PC-3 (cell line): Measurements from ENCODE around the gene TRMT112. TPM values are rescaled to one million over a fixed set of nuclear protein-coding genes. Genes with fewer than 3 reads are reported as not detected.

Source experiments
- ATAC-seq: fragments of 200-7000 bp; cut with Tn5 transposase; 2 replicates; pipeline ENCODE4 v1.9.1; 2020; ENCODE audit warnings: mild to moderate bottlenecking, moderate library complexity
- BruUV-seq: library from RNA; stranded (reverse); fragments of 400-500 nt; replicated peaks from 2 replicates; lab custom pipeline; 2021; lab: Mats Ljungman, UMichigan
- CTCF ChIA-PET: fragments of 300-600 bp; sonication (Branson Sonifier 250); formaldehyde crosslinking; loops from one replicate; lab custom pipeline; 2022; ENCODE audit warnings: antibody characterized with exemption; lab: Charles Lee
- POLR2A ChIA-PET: fragments of 300-600 bp; sonication (Branson Sonifier 250); formaldehyde crosslinking; loops from one replicate; lab custom pipeline; 2022; ENCODE audit warnings: antibody characterized with exemption; ENCODE audit not compliant: unreplicated experiment; lab: Charles Lee
- DNase-seq: peaks from one replicate; pipeline ENCODE4 v3.0.0-alpha.2; 2015
- H2AFZ ChIP-seq: fragments of 300-600 bp; sonication (generic); 2 replicates; pipeline ENCODE4 v1.6.0; 2016; ENCODE audit warnings: antibody characterized with exemption, low read length
- H3F3A ChIP-seq: fragments of 300-600 bp; sonication (generic); one replicate; pipeline ENCODE4 v1.6.0; 2017; ENCODE audit warnings: antibody characterized with exemption, low read length, control low read depth, mild to moderate bottlenecking; ENCODE audit not compliant: unreplicated experiment
- H3K27ac ChIP-seq: fragments of 300-600 bp; sonication (generic); 2 replicates; pipeline ENCODE4 v1.5.1; 2016; ENCODE audit warnings: mild to moderate bottlenecking, low read length
- H3K27me3 ChIP-seq: fragments of 300-600 bp; sonication (generic); 2 replicates; pipeline ENCODE4 v1.6.1; 2016; ENCODE audit warnings: low read length, mixed read lengths
- H3K36me3 ChIP-seq: fragments of 300-600 bp; sonication (generic); 2 replicates; pipeline ENCODE4 v1.6.1; 2016; ENCODE audit warnings: low read depth, mixed run types, low read length, mixed read lengths
- H3K4me1 ChIP-seq: fragments of 300-600 bp; sonication (generic); 2 replicates; pipeline ENCODE4 v1.5.1; 2016; ENCODE audit warnings: low read length; ENCODE audit not compliant: insufficient read depth
- H3K4me2 ChIP-seq: fragments of 300-600 bp; sonication (generic); 2 replicates; pipeline ENCODE4 v1.6.0; 2016; ENCODE audit warnings: low read length
- H3K4me3 ChIP-seq: fragments of 300-600 bp; sonication (generic); 2 replicates; pipeline ENCODE4 v1.5.1; 2016; ENCODE audit warnings: mild to moderate bottlenecking, low read length, mixed read lengths
- H3K79me2 ChIP-seq: fragments of 300-600 bp; sonication (generic); 2 replicates; pipeline ENCODE4 v1.6.1; 2017; ENCODE audit warnings: low read length, mixed read lengths
- H3K9ac ChIP-seq: fragments of 300-600 bp; sonication (generic); 2 replicates; pipeline ENCODE4 v1.6.0; 2016; ENCODE audit warnings: mild to moderate bottlenecking, low read length
- H3K9me2 ChIP-seq: fragments of 300-600 bp; sonication (generic); replicated peaks from 2 replicates; pipeline ENCODE4 v1.6.1; 2016; ENCODE audit warnings: mixed run types, low read length, mixed read lengths
- H3K9me3 ChIP-seq: fragments of 300-600 bp; sonication (generic); 2 replicates; pipeline ENCODE4 v1.6.1; 2016; ENCODE audit warnings: low read length, mixed read lengths
- H4K20me1 ChIP-seq: fragments of 300-600 bp; sonication (generic); 2 replicates; pipeline ENCODE4 v1.6.1; 2016; ENCODE audit warnings: low read length, mixed read lengths
- CTCF ChIP-seq: fragments of 300-600 bp; sonication (generic); conservative IDR thresholded peaks from 2 replicates; pipeline ENCODE4 v1.5.1; 2017; ENCODE audit warnings: antibody characterized with exemption, low read depth, mild to moderate bottlenecking, low read length
- EZH2 ChIP-seq: fragments of 300-600 bp; sonication (generic); IDR thresholded peaks from one replicate; pipeline ENCODE4 v1.6.1; 2017; ENCODE audit warnings: antibody characterized with exemption, mild to moderate bottlenecking, low read length; ENCODE audit not compliant: unreplicated experiment
- EZH2phosphoT487 ChIP-seq: fragments of 300-600 bp; sonication (generic); IDR thresholded peaks from 2 replicates; pipeline ENCODE4 v1.6.1; 2018; ENCODE audit warnings: mild to moderate bottlenecking, antibody characterized with exemption, low read length, borderline replicate concordance
- intact Hi-C: fragments of 100-400 bp; cut with micrococcal nuclease; formaldehyde crosslinking; loops from 2 replicates; pipeline ENCODE4 v1.9.0; 2023
- total RNA-seq: library from RNA; depleted of rRNA; stranded (reverse); fragments of >200 nt; gene quantifications from 2 replicates; pipeline ENCODE4 v1.2.3, GENCODE V29; 2014

TRMT112 gene
- total RNA-seq, 1 experiment from 2014 or later: 812 TPM

GRCh38 chr11:64334764-64335735, 17.7 kb upstream of the TRMT112 start:
- intact Hi-C loops: loop anchor here (2.0 kb wide), 1 partner anchor 18 kb away; the partner anchor contains the start of gene TRMT112
- Histone ChIP-seq H3K4me3 (no peak overlapping the region), H3K36me3 (no peaks in the 10 kb centered on the region), H3K9me2 (no peaks in the 10 kb centered on the region), H2AFZ (no peak overlapping the region), H3K9ac (no peak overlapping the region), H3K27ac (peak overlapping the region; percentile 55), H3K27me3 (no peaks in the 10 kb centered on the region), H3K4me1 (peaks cover 28% of the 10 kb centered on the region), H3F3A (peaks cover 5% of the 10 kb centered on the region), H3K79me2 (no peaks in the 10 kb centered on the region), H3K9me3 (no peaks in the 10 kb centered on the region), H4K20me1 (no peaks in the 10 kb centered on the region), H3K4me2 (peak overlapping the region; percentile 68)
- no TSS peak for BruUV-seq
- DNase-seq (peak; percentile 100), ATAC-seq (peak; percentile 87)
- POLR2A ChIA-PET: interaction anchor here (1.5 kb wide), 1 partner anchor 17 kb away, joined by 10 read pairs; the partner anchor contains the start of genes PRDX5 and TRMT112
- TF ChIP-seq EZH2 (no peak), CTCF (no peak)
- CTCF ChIA-PET: interaction anchor here (0.5 to 1.3 kb wide), 4 partner anchors 18 to 150 kb away, joined by 5 to 8 read pairs (median 7); partner anchors contain the start of genes PRDX5 and TRMT112

GRCh38 chr11:64333556-64333955, 16.2 kb upstream of the TRMT112 start:
- H3K27ac ChIP-seq: no peak overlapping the region
- no TSS peak for BruUV-seq
- no peaks in the 10 kb centered on the region for H3K79me2 ChIP-seq
- ATAC-seq (no peak), DNase-seq (no peak)
- H3K36me3 ChIP-seq: no peaks in the 10 kb centered on the region
- H3K9me2 ChIP-seq: no peaks in the 10 kb centered on the region
- H3K9me3 ChIP-seq: no peaks in the 10 kb centered on the region
- H2AFZ ChIP-seq: no peak overlapping the region
- ChIA-PET CTCF (interaction anchor here (2.8 kb wide), 1 partner anchor 16 kb away, joined by 78 read pairs; the partner anchor contains the start of genes PRDX5 and TRMT112), POLR2A (no interaction called here)
- H3K4me3 ChIP-seq: no peak overlapping the region
- no peaks in the 10 kb centered on the region for H4K20me1 ChIP-seq
- no peak overlapping the region for H3K4me2 ChIP-seq
- peaks cover 5% of the 10 kb centered on the region for H3F3A ChIP-seq
- TF ChIP-seq CTCF (no peak), EZH2phosphoT487 (no peak), EZH2 (no peak)
- no peaks in the 10 kb centered on the region for H3K27me3 ChIP-seq
- intact Hi-C loops: no loop called here
- H3K9ac ChIP-seq: no peak overlapping the region
- peaks cover 37% of the 10 kb centered on the region for H3K4me1 ChIP-seq
